AG09309 (cell line): Measurements from ENCODE around the gene ADNP.

ENCODE experiments used
- DNase-seq: peaks from one replicate; pipeline ENCODE4 v3.0.0-alpha.2; 2010; ENCODE audit warnings: low read depth
- H3K4me3 ChIP-seq: 2 replicates; pipeline ENCODE4 v1.5.1; 2011; ENCODE audit warnings: mild to moderate bottlenecking, low read depth, low read length, moderate library complexity; ENCODE audit not compliant: control insufficient read depth
- TF ChIP-seq, protein P1 (sequence below): IDR thresholded peaks from 2 replicates; pipeline ENCODE4 v1.5.1; 2011; ENCODE audit warnings: mild to moderate bottlenecking, low read depth, low read length, inconsistent platforms; ENCODE audit not compliant: insufficient read depth, control insufficient read depth; ENCODE audit errors: missing control alignments

ADNP gene

DNA sequence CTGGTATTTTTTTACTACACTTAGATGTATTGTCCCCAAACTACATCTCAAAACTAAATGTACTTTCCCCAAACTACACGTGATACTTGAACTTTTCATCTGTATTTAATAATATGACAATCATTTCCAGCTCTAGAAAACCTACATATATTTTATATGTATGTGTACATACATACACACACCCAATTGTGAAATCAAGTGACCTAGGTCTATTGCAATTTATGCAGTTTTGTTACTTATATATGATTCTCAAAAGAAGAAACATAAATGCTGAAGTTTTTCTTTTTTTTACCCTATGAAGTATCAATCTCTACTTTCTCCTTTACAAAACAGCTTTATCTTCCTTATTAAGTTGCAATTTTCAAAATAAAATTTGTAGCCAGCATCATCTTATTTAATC, 4.7 kb downstream of the ADNP start:
- H3K4me3 ChIP-seq = no peak overlapping the region
- no peak for DNase-seq
- TF ChIP-seq, protein P1, sequence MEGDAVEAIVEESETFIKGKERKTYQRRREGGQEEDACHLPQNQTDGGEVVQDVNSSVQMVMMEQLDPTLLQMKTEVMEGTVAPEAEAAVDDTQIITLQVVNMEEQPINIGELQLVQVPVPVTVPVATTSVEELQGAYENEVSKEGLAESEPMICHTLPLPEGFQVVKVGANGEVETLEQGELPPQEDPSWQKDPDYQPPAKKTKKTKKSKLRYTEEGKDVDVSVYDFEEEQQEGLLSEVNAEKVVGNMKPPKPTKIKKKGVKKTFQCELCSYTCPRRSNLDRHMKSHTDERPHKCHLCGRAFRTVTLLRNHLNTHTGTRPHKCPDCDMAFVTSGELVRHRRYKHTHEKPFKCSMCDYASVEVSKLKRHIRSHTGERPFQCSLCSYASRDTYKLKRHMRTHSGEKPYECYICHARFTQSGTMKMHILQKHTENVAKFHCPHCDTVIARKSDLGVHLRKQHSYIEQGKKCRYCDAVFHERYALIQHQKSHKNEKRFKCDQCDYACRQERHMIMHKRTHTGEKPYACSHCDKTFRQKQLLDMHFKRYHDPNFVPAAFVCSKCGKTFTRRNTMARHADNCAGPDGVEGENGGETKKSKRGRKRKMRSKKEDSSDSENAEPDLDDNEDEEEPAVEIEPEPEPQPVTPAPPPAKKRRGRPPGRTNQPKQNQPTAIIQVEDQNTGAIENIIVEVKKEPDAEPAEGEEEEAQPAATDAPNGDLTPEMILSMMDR = no peak

DNA sequence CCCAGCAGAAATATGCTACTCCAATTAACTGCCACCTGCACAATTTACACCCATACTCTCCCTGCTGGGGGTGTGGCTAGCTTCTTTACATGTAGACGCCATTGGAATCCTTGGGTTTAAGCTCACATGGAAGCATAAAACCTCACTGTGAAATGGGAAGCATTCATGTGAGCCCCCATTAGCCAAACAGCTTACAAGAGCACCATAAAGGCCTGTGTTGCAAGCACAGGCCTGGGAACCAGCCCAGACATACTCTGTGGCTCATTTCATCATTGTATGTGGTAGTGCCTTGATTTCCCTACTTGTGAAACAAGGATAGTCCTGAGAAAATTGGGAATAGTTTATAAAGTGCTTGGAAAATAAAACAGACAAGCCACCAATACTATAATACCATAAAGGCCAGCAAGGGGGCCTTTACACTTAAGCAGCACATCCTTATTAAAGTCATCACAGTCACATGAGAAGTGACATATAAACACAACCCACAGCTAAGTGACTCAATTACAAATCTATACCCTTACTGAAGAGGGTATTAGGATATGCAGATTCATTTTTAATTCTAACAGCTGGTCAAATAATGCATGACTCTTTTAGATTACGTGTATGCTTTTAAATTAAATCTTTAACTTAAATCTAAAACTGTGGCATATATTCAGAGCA, 6.8 kb downstream of the ADNP start:
- no peak overlapping the region for H3K4me3 ChIP-seq
- TF ChIP-seq, protein P1 = no peak
- DNase-seq = no peak

DNA sequence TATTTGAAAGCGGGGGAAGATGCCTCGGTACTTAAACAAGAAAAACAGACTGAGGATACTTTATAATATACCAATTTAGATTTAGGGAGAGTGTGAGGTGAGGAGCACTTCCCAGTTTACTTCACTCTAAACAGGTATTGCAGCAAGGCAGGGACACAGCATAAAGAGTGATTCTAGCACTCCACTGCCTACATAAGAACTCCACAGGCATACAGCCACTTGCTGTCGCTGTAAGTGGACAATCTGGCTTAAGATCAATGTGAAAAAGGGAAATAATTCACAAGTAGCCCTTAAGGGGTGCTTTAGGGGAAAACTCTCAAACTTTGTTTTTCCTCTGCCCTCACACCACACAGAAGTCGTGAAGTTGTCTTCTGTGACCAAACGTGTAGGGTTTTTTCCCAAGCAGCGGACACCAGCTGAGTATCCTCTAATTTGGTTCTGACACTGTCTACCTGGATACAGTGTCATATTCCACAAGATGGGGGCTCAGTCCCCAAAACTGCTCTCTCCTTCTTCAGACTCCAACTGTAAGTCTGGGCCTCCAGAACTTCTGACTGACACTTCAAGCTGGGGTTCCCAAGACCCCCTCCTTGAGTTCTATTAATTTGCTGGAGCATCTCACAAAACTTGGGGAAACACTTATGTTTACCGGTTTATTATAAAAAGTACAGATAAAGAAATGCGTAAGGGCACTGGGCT, 9.3 kb downstream of the ADNP start:
- TF ChIP-seq, protein P1 = no peak
- H3K4me3 ChIP-seq = no peak overlapping the region
- no peak for DNase-seq

DNA sequence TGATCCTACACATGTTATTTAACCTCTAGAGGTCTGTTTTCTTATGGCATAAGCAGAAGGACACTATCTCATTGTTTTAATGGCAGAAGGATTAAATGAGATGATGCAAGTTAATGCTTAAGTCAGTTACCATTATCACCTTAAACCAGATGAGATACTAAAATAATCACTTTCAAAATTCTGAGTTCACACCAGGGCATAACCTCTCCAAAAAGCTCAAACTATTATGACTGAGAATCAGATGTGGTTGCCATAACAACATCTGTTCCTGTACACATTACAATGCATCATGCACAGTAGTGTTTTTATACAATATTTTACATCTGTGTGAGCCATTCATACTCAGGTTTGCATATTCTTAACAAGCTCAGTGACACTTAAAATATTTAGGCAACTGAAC, 10.2 kb downstream of the ADNP start:
- TF ChIP-seq, protein P1 = no peak
- DNase-seq = no peak
- no peak overlapping the region for H3K4me3 ChIP-seq

DNA sequence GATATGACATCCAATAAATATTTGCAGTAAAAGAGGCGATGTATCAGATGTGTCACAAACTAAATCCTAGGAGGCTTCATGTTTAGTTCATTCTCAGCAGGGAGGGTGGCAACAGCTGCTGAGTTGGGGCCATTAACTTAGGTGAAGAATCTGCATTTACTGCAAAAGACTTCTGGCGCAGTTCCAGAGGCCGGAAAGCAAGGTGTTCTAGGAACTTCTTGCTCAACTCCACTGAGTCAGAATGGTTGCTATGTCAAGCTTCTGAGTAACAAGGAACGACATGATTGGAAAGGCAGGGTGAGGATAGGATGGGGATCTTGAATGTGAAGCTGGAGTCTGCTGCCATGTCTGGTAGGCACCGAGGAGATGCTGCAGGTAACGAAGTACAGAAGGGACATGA, 11.7 kb downstream of the ADNP start:
- no peak for DNase-seq
- H3K4me3 ChIP-seq = no peak overlapping the region
- TF ChIP-seq, protein P1 = no peak

DNA sequence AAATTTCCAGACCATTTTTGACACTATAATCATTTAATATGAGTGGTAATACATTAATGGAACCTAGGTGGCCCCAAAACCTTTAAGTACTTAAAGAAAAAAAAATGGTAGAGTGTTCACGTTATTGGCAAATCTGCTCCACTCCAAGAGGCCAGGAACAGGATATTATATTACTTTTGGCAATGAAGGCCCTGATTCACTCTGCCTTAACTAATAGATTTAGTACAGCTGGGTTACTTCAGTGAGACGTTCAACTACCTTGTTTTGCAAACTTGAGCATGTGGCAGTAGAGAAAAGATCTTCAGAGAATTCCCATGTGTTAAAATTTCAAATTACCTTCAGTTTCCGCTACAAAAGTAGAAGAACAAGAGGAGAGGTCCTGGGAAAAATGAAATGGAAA, 12.8 kb downstream of the ADNP start:
- TF ChIP-seq, protein P1 = no peak
- no peak for DNase-seq
- no peak overlapping the region for H3K4me3 ChIP-seq

DNA sequence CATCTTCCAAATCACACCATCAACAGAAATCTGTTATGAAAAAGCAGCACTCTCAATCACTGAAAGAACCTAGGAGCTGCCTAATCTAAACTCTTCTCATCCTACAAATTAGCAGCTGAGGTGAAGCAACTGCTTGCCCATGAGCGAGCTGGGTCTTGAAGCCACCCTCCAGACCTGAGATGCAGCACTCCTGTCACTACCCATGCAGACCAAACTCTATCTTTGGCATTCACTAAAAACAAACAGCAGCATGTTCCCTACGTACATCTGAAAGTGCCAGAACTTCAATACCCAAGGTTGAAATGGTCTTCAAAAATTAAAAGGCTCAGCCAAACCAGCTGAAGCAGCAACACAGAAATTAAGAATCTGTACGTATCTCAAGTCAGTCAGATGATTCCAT, 14.3 kb downstream of the ADNP start:
- DNase-seq = no peak
- TF ChIP-seq, protein P1 = no peak
- H3K4me3 ChIP-seq = no peak overlapping the region
